CD14-positive monocyte (primary cell): Measurements from ENCODE around the gene ABCC12. TPM values are rescaled to one million over a fixed set of nuclear protein-coding genes. Genes with fewer than 3 reads are reported as not detected.

Experiments used
- DNase-seq, 3 donors: peaks; one replicate each; pipeline ENCODE4 v3.0.0-alpha.2; 2011 to 2022
- H2AFZ ChIP-seq: 2 replicates; pipeline ENCODE4 v1.6.0; 2012; ENCODE audit warnings: mild to moderate bottlenecking, low read depth, low read length, inconsistent platforms; ENCODE audit not compliant: insufficient read depth, poor library complexity, severe bottlenecking
- H3K27ac ChIP-seq, 2 donors: 1 replicate in 1 of 2; 2 replicates in 1 of 2; pipeline ENCODE4 v1.5.1; 2012 to 2013; ENCODE audit warnings: low read length in 2 of 2, control low read depth in 1 of 2, inconsistent platforms in 1 of 2, low read depth in 1 of 2, mild to moderate bottlenecking in 1 of 2
- H3K27me3 ChIP-seq, 2 donors: one replicate each; pipeline versions ENCODE4 v1.6.0 to v1.6.1; 2011 to 2013; ENCODE audit warnings: low read length in 2 of 2; ENCODE audit not compliant: control insufficient read depth in 2 of 2, insufficient read depth in 2 of 2
- H3K36me3 ChIP-seq, 2 donors: replicated peaks in 1 of 2; 1 replicate in 1 of 2; 2 replicates in 1 of 2; pipeline versions ENCODE4 v1.5.1 to v1.6.1; 2012 to 2013; ENCODE audit warnings: low read length in 2 of 2, control low read depth in 1 of 2, inconsistent platforms in 1 of 2, mild to moderate bottlenecking in 1 of 2; ENCODE audit not compliant: insufficient read depth in 2 of 2, control insufficient read depth in 1 of 2
- H3K4me1 ChIP-seq, 2 donors: 1 replicate in 1 of 2; 2 replicates in 1 of 2; pipeline versions ENCODE4 v1.5.1 to v1.6.1; 2012 to 2013; ENCODE audit warnings: low read length in 2 of 2, control low read depth in 1 of 2, inconsistent platforms in 1 of 2, mild to moderate bottlenecking in 1 of 2, moderate library complexity in 1 of 2; ENCODE audit not compliant: insufficient read depth in 2 of 2, control insufficient read depth in 1 of 2
- H3K4me2 ChIP-seq: replicated peaks from 2 replicates; pipeline ENCODE3; 2012; ENCODE audit warnings: low read length, moderate library complexity, mild to moderate bottlenecking; ENCODE audit not compliant: poor library complexity, severe bottlenecking; ENCODE audit errors: extremely low read depth
- H3K4me3 ChIP-seq, 3 experiments: fragments of 200-600 bp in 1 of 3; sonication (generic) in 1 of 3; replicated peaks in 1 of 3; 1 replicate in 2 of 3; 2 replicates in 1 of 3; pipeline ENCODE4 v1.5.1; 2011 to 2013; ENCODE audit warnings: low read length in 3 of 3, mild to moderate bottlenecking in 3 of 3, control low read depth in 2 of 3, low read depth in 2 of 3, inconsistent platforms in 1 of 3, moderate library complexity in 1 of 3
- H3K79me2 ChIP-seq: 2 replicates; pipeline ENCODE4 v1.6.0; 2012; ENCODE audit warnings: mild to moderate bottlenecking, control low read depth, inconsistent platforms, low read length, moderate library complexity; ENCODE audit not compliant: insufficient read depth
- H3K9ac ChIP-seq: 2 replicates; pipeline ENCODE4 v1.6.0; 2017; ENCODE audit warnings: low read length, mild to moderate bottlenecking; ENCODE audit not compliant: insufficient read depth, poor library complexity, severe bottlenecking
- H3K9me3 ChIP-seq, 2 donors: replicated peaks in 1 of 2; 1 replicate in 1 of 2; 2 replicates in 1 of 2; pipeline versions ENCODE4 v1.5.1 to v1.6.1; 2012 to 2013; ENCODE audit warnings: low read length in 2 of 2, control low read depth in 1 of 2; ENCODE audit not compliant: control insufficient read depth in 1 of 2, insufficient read depth in 1 of 2
- H4K20me1 ChIP-seq: 2 replicates; pipeline ENCODE4 v1.6.0; 2012; ENCODE audit warnings: mild to moderate bottlenecking, low read length, control low read depth, moderate library complexity; ENCODE audit not compliant: insufficient read depth
- H3K27ac Mint-ChIP-seq, 7 donors: one replicate each; pipeline ENCODE4 v1.8.0; 2020; ENCODE audit warnings: mild to moderate bottlenecking in 7 of 7, mixed read lengths in 7 of 7, moderate library complexity in 6 of 7, inconsistent platforms in 2 of 7
- H3K27me3 Mint-ChIP-seq, 3 donors: one replicate each; pipeline ENCODE4 v1.8.0; 2021 to 2022; ENCODE audit warnings: low read depth in 3 of 3, mild to moderate bottlenecking in 3 of 3, mixed read lengths in 3 of 3, moderate library complexity in 3 of 3, inconsistent platforms in 1 of 3
- H3K36me3 Mint-ChIP-seq, 2 donors: one replicate each; pipeline ENCODE4 v1.8.0; 2020; ENCODE audit warnings: mixed read lengths in 2 of 2, inconsistent platforms in 1 of 2, mild to moderate bottlenecking in 1 of 2
- H3K4me1 Mint-ChIP-seq: one replicate; pipeline ENCODE4 v1.8.0; 2020; ENCODE audit warnings: mild to moderate bottlenecking, mixed read lengths
- H3K4me3 Mint-ChIP-seq, 2 donors: one replicate each; pipeline ENCODE4 v1.8.0; 2020; ENCODE audit warnings: mild to moderate bottlenecking in 2 of 2, mixed read lengths in 2 of 2, moderate library complexity in 1 of 2
- H3K9me3 Mint-ChIP-seq, 7 donors: one replicate each; pipeline ENCODE4 v1.8.0; 2020 to 2022; ENCODE audit warnings: mixed read lengths in 7 of 7, mild to moderate bottlenecking in 6 of 7, moderate library complexity in 6 of 7, inconsistent platforms in 2 of 7
- WGBS: methylation state at CpG from one replicate; pipeline ENCODE4 v1.1.5; 2013; ENCODE audit warnings: missing lambda C conversion rate; ENCODE audit not compliant: insufficient coverage; 5-methylcytosine and 5-hydroxymethylcytosine counted together
- intact Hi-C, 2 donors: fragments of 100-400 bp; cut with micrococcal nuclease; formaldehyde crosslinking; loops; one replicate each; pipeline versions ENCODE4 v1.15.0 to v1.15.1; 2023
- polyA minus RNA-seq: library from RNA; depleted of rRNA, polyadenylated mRNA; stranded (reverse); fragments of >200 nt; gene quantifications from 2 replicates; pipeline ENCODE4 v1.2.3, GENCODE V29; 2012
- polyA plus RNA-seq, 3 donors: library from polyadenylated mRNA; depleted of rRNA in 1 of 3; unstranded in 2 of 3; stranded (reverse) in 1 of 3; fragments of 300-500 nt in 2 of 3; fragments of >200 nt in 1 of 3; fragmentation: Illumina TruSeq in 2 of 3; gene quantifications; 1 replicate in 2 of 3; 2 replicates in 1 of 3; pipeline ENCODE4 v1.2.3, GENCODE V29; 2012 to 2021
- total RNA-seq, 12 experiments: library from RNA in 1 of 12; stranded (reverse) in 1 of 12; fragments of 120-200 nt in 1 of 12; gene quantifications; one replicate each; pipeline ENCODE4 v1.2.4 and lab custom pipeline; 2013 to 2026; ENCODE audit warnings: mixed read lengths in 6 of 12, inconsistent platforms in 1 of 12
- TF ChIP-seq, protein P1 (sequence below): fragments of 200-600 bp; IDR thresholded peaks from one replicate; pipeline ENCODE4 v1.8.0; 2022; ENCODE audit warnings: antibody characterized with exemption, mild to moderate bottlenecking

ABCC12 gene
- total RNA-seq (2013): not detected
- polyA plus RNA-seq (not detected), polyA minus RNA-seq (not detected in 2 replicates), total RNA-seq (lab: John Stamatoyannopoulos, UW) (0 to 2.6 (median 0.05) reads per million in 11 experiments)

DNA sequence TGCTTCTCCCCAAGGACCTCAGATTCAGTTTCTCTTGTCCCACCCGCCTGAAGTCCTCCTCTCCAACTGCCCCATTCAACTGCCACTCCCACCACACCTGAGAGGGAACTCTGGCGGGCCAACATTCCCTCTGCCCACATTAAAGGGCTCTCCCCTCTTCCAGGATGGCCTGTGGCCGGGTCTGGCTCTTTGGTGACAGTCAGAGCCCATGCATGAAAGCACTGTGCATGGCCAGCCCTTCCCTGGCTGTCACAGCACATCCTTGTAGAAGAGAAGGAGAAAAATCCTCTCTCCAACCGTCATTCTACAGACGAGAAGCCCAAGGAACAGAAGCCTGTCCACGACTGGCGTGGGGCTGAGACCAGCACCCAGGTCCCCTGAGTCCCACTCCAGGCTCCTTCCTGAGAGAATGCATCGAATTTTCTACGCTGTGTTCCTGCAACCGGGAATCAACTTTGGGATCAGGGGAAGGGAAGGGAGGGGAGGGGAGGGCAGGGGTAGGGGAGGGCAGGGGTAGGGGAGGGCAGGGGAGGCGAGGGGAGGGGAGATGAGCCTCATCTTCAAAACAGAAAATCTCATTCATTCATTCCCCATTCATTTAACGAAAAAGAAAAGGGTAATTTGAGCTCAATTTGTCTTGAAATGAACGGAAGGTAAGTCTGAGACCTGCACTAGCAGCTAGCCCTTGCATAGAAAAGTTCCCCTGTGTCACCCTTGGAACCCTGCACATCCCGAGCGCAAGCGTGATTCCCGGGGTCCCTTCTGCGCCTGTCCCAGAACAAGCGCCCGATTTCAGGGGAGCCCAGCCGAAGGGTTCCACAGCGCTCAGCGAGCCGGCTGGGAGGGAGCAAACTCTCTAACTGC lies at the start of gene ABCC12:
ABCC12 (minus strand) TSS at position 68 of the 864 bp plus-strand sequence. CDS start 9,569 bp downstream, outside the sequence.
- H3K4me2 ChIP-seq: no peak within 1 kb of the TSS
- peaks cover 0 to 2% of the 10 kb centered on the region in 2 donors for H3K27me3 ChIP-seq
- TF ChIP-seq, protein P1, sequence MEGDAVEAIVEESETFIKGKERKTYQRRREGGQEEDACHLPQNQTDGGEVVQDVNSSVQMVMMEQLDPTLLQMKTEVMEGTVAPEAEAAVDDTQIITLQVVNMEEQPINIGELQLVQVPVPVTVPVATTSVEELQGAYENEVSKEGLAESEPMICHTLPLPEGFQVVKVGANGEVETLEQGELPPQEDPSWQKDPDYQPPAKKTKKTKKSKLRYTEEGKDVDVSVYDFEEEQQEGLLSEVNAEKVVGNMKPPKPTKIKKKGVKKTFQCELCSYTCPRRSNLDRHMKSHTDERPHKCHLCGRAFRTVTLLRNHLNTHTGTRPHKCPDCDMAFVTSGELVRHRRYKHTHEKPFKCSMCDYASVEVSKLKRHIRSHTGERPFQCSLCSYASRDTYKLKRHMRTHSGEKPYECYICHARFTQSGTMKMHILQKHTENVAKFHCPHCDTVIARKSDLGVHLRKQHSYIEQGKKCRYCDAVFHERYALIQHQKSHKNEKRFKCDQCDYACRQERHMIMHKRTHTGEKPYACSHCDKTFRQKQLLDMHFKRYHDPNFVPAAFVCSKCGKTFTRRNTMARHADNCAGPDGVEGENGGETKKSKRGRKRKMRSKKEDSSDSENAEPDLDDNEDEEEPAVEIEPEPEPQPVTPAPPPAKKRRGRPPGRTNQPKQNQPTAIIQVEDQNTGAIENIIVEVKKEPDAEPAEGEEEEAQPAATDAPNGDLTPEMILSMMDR: no peak
- no peaks in the 10 kb centered on the region for H3K36me3 ChIP-seq
- Mint-ChIP-seq H3K4me1 (peaks cover 6% of the 10 kb centered on the region), H3K4me3 (peak within 1 kb of the TSS; percentile 3 to 31), H3K9me3 (no peaks in the 10 kb centered on the region), H3K27ac (peak within 1 kb of the TSS in 2 of 7 donors; percentile 4 to 54), H3K27me3 (peaks cover 8 to 22% (median 12%) of the 10 kb centered on the region in 3 donors), H3K36me3 (no peaks in the 10 kb centered on the region)
- no peak within 1 kb of the TSS for H3K4me3 ChIP-seq
- H3K4me1 ChIP-seq: peaks cover 0 to 3% of the 10 kb centered on the region in 2 donors
- H3K9ac ChIP-seq: no peak within 1 kb of the TSS
- intact Hi-C loops: loop anchor here (5.0 kb wide), 3 partner anchors 1014 to 1209 kb away; partner anchors contain the start of gene NETO2 (in 2 of the 2)
- H2AFZ ChIP-seq: peak within 1 kb of the TSS; percentile 41
- DNase-seq: no peak
- H3K27ac ChIP-seq: no peak within 1 kb of the TSS
- no peaks in the 10 kb centered on the region for H3K9me3 ChIP-seq
- 61% methylated on average over 12 of the region's 24 CpGs for WGBS
- H4K20me1 ChIP-seq: no peaks in the 10 kb centered on the region
- no peaks in the 10 kb centered on the region for H3K79me2 ChIP-seq

DNA sequence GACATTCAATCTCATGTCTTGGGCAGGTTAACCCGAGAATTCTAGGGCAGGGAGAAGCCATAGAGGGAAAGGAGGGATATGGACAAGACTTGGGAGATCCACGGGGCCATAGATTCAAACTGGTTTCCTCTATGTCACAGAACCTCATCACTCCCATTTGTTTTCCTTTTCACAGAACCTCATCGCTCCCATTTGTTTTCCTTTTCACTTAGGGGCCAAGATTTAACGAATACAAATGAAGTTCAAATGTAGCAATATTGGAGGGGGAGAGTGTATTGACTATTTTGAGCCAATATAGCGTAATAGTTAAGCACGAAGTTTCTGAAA lies 49.0 kb upstream of the ABCC12 start:
- H3K4me1 Mint-ChIP-seq: peaks cover 8% of the 10 kb centered on the region
- no peak overlapping the region for H3K4me3 ChIP-seq
- H4K20me1 ChIP-seq: no peaks in the 10 kb centered on the region
- no peaks in the 10 kb centered on the region for H3K27me3 ChIP-seq
- H3K9ac ChIP-seq: no peak overlapping the region
- H3K36me3 Mint-ChIP-seq: no peaks in the 10 kb centered on the region
- H2AFZ ChIP-seq: no peak overlapping the region
- WGBS: no CpG with 5 or more reads among the region's 6 CpGs
- peaks cover 5 to 6% of the 10 kb centered on the region in 2 donors for H3K4me1 ChIP-seq
- no peaks in the 10 kb centered on the region for H3K36me3 ChIP-seq
- peaks cover 8 to 11% (median 9%) of the 10 kb centered on the region in 3 donors for H3K27me3 Mint-ChIP-seq
- no peak overlapping the region for H3K4me2 ChIP-seq
- intact Hi-C loops: no loop called here
- H3K27ac Mint-ChIP-seq: no peak overlapping the region
- H3K9me3 Mint-ChIP-seq: no peaks in the 10 kb centered on the region
- no peak overlapping the region for H3K27ac ChIP-seq
- TF ChIP-seq, protein P1: no peak
- no peak overlapping the region for H3K4me3 Mint-ChIP-seq
- no peak for DNase-seq
- H3K79me2 ChIP-seq: no peaks in the 10 kb centered on the region
- no peaks in the 10 kb centered on the region for H3K9me3 ChIP-seq
